K562 (cell line): ENCODE data around the gene MMP15.

ENCODE experiments used
- CEBPB ChIP-seq: fragments of 450-650 bp; IDR thresholded peaks from 2 replicates; pipeline ENCODE4 v1.6.1; 2016; ENCODE audit warnings: missing genetic modification characterization, missing compliant biosample characterization
- MAFK ChIP-seq: IDR thresholded peaks from 2 replicates; pipeline ENCODE4 v1.6.1; 2011; ENCODE audit warnings: low read length, improper control_type of control experiment
- MXI1 ChIP-seq: IDR thresholded peaks from 2 replicates; pipeline ENCODE4 v1.6.1; 2011; ENCODE audit warnings: low read depth, mild to moderate bottlenecking, improper control_type of control experiment, low read length
- ZFX ChIP-seq: sonication (generic); formaldehyde crosslinking; IDR thresholded peaks from 2 replicates; pipeline ENCODE4 v1.8.0; 2022; ENCODE audit warnings: mild to moderate bottlenecking, missing genetic modification reagents, moderate library complexity

GRCh38 chr16:57995721-57996405 is 29.7 kb upstream of the MMP15 start:
- TF ChIP-seq MXI1 (no peak), CEBPB (tag) (no peak), MAFK (no peak), ZFX (no peak)
